GM13976 (cell line): ENCODE measurements around the gene PHLDB3.

Source experiments
- DNase-seq: peaks from one replicate; pipeline ENCODE4 v3.0.0; 2012; ENCODE audit warnings: low spot score
- CTCF ChIP-seq: IDR thresholded peaks from 2 replicates; pipeline ENCODE4 v1.5.1; 2012; ENCODE audit warnings: borderline replicate concordance, mild to moderate bottlenecking; ENCODE audit not compliant: insufficient read depth; ENCODE audit errors: extremely low read depth, missing control alignments, control extremely low read depth
- in situ Hi-C: fragments of 300-500 bp; cut with MboI; formaldehyde crosslinking; loops from one replicate; pipeline ENCODE4 v1.12.0; 2022; ENCODE audit warnings: low sequenced_read_pairs, mixed read lengths, inconsistent platforms; ENCODE audit not compliant: unreplicated experiment

Gene PHLDB3

GRCh38 chr19:43461303-43461702, 43.2 kb downstream of the PHLDB3 start:
- no peak for DNase-seq
- in situ Hi-C loops, result no loop called here
- no peak for TF ChIP-seq CTCF

- in situ Hi-C loops, result no loop called here
- TF ChIP-seq CTCF, result no peak
- DNase-seq, result no peak
Observed at GRCh38 chr19:43460362-43461016, 44.1 kb downstream of the PHLDB3 start.

GRCh38 chr19:43457809-43458208, 46.7 kb downstream of the PHLDB3 start:
- DNase-seq, result no peak
- TF ChIP-seq CTCF, result no peak
- in situ Hi-C loops, result no loop called here

GRCh38 chr19:43455321-43456113, 49.0 kb downstream of the PHLDB3 start:
- in situ Hi-C loops, result no loop called here
- TF ChIP-seq CTCF, result no peak
- no peak for DNase-seq

- in situ Hi-C loops, result loop anchor here (5.0 kb wide), 1 partner anchor 68 kb away; no protein-coding TSS in a partner anchor
- TF ChIP-seq CTCF, result no peak
- no peak for DNase-seq
Observed at GRCh38 chr19:43454031-43454430, 50.5 kb downstream of the PHLDB3 start.

GRCh38 chr19:43452582-43452981, 52.0 kb downstream of the PHLDB3 start:
- in situ Hi-C loops, result loop anchor here (5.0 kb wide), 1 partner anchor 70 kb away; no protein-coding TSS in a partner anchor
- TF ChIP-seq CTCF, result no peak
- DNase-seq, result no peak
